Coronary artery (tissue), 2 donors: Measurements from ENCODE around the gene CAMTA1.

Experiments
- DNase-seq: peaks from one replicate; pipeline ENCODE4 v3.0.0-alpha.2; 2017; ENCODE audit warnings: low spot score
- H3K27ac ChIP-seq, 2 donors: fragments of 200-600 bp; sonication (generic); one replicate each; pipeline ENCODE4 v1.5.1; 2016 to 2019
- H3K4me3 ChIP-seq: fragments of 200-600 bp; sonication (generic); 2 replicates; pipeline ENCODE4 v1.5.1; 2016; ENCODE audit warnings: mild to moderate bottlenecking, moderate library complexity
- TF ChIP-seq, protein P1 (sequence below): fragments of 200-600 bp; sonication (generic); IDR thresholded peaks from one replicate; pipeline ENCODE4 v1.5.1; 2019; ENCODE audit warnings: antibody characterized with exemption

Gene CAMTA1

DNA sequence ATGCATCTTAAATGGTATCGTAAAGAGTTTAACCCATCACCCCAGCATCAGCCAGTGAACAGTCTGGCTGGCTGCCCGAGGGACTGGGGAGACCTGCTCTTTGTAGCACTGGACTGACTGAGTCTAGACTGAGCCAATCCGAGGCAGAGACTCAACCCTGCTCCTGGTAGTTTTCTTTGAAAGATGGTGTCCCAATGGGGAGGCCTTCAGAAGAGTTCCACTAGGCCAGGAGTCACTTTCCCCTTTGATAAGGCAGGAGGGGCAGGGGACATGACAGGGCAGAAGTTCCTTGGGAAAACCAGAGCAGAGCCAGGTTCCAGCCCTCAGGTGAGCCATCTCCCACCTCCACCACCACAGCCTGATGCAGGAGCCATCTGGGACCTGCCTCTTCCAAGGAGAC lies 203.5 kb downstream of the CAMTA1 start:
- DNase-seq, result no peak
- TF ChIP-seq, protein P1, sequence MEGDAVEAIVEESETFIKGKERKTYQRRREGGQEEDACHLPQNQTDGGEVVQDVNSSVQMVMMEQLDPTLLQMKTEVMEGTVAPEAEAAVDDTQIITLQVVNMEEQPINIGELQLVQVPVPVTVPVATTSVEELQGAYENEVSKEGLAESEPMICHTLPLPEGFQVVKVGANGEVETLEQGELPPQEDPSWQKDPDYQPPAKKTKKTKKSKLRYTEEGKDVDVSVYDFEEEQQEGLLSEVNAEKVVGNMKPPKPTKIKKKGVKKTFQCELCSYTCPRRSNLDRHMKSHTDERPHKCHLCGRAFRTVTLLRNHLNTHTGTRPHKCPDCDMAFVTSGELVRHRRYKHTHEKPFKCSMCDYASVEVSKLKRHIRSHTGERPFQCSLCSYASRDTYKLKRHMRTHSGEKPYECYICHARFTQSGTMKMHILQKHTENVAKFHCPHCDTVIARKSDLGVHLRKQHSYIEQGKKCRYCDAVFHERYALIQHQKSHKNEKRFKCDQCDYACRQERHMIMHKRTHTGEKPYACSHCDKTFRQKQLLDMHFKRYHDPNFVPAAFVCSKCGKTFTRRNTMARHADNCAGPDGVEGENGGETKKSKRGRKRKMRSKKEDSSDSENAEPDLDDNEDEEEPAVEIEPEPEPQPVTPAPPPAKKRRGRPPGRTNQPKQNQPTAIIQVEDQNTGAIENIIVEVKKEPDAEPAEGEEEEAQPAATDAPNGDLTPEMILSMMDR, result no peak
- no peak overlapping the region for H3K4me3 ChIP-seq

DNA sequence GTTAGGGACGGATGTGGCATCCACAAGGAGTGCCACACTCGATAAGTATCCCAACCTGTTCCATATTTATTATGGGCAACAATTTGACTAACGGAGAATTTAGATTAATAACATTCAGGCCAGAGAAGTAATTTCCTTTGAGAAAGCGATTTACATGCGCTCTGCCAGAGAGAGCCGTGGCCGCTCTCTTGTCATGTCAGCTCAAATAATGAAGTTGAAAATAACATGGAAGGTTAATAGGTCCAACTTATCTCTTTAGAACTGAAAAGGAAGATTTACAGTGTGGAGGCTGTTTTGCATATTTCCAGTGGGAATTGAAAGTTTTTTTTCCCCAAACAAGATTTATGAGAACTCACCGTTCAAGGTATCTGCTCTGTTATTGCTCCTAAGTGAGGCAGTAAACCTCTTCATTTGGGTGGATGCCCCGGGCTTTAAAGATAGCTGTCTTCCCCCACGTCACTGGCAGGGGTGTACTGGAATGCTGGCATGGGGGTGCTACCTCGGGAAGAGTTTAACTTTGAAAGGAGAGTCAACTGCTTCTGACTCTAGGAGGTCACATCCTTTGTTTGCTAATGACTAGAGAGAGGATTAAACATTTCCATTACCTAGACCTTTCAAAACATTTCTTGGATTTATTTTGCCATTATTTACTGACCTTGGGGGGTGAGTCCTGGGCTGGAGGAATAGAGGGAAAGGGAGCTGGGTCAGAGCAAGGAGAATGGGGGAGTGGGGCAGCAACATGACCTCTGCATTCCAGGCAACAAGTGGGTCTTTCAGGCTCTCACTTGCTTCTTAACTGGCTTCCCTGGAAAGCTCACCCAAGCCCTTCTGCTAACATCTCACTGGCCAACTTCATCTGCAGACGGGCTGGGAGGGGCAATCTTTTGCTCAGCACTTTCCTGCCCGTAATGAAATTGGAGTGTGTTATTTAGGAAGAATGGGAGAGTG lies 204.2 kb downstream of the CAMTA1 start:
- Histone ChIP-seq H3K4me3 (no peak overlapping the region), H3K27ac (no peak overlapping the region)
- DNase-seq, result no peak
- TF ChIP-seq, protein P1, result no peak

More for the DNA sequence above, 203.5 kb downstream of the CAMTA1 start:
- H3K27ac ChIP-seq, result no peak overlapping the region

DNA sequence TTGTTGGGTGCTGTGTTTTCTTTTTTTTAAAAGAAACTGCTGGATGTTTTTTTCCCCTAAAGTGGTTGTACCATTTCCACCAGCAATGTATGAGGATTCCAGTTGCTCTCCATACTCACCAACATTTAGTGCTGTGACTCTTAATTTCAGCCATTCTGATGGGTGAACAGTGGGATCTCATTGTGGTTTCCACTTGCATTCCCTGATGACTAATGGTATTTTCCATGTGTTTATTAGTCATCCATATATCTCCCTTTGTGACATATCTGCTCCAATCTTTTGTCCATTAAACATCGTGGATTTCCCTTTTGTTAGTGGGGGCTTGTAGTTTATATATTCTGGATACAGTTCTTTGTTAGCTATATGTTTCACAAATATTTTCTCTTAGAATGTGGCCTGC lies 206.0 kb downstream of the CAMTA1 start:
- no peak overlapping the region for H3K27ac ChIP-seq
- no peak for DNase-seq
- TF ChIP-seq, protein P1, result no peak
- H3K4me3 ChIP-seq, result no peak overlapping the region

DNA sequence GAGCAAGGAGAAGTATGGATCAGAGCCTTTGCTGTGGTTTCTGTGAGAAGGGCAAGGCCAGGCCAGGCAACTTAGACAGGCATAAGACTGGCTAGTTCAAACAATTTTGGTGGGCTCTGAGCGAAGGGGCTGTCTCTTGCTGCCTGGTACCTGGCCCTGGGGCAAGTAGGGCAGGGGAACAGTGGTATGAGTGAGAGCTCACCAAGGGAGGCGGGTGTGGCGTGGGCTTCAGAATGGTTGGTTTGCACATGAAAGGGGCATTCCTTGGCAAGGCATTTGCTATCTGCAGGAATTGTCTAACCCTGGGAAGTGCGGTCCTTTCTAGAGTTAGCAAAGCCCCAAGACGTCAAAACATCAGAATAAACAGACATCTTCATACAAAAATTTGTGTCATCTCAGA lies 210.5 kb downstream of the CAMTA1 start:
- TF ChIP-seq, protein P1, result no peak
- no peak overlapping the region for H3K4me3 ChIP-seq
- no peak for DNase-seq
- H3K27ac ChIP-seq, result no peak overlapping the region

DNA sequence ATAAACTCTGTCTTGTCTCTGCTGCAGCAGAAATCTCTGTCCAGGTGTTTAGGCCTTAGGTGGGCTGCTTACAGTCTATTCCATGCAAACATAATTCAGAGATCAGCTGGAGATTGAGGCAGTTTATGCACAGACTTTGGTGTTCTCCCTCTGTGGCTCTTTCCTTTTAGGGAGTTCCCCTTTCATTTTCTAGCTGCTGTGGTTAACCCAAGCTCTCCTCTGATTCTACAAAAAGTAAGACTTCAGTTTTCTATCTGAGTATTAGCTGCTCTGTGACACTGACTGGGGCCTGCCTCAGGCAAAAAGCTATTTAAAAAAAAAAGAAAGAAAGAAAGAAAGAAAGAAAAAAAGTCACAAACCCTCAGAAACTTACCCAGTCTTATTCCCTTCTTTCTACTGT lies 211.1 kb downstream of the CAMTA1 start:
- no peak overlapping the region for H3K4me3 ChIP-seq
- no peak for DNase-seq
- H3K27ac ChIP-seq, result no peak overlapping the region
- TF ChIP-seq, protein P1, result no peak

DNA sequence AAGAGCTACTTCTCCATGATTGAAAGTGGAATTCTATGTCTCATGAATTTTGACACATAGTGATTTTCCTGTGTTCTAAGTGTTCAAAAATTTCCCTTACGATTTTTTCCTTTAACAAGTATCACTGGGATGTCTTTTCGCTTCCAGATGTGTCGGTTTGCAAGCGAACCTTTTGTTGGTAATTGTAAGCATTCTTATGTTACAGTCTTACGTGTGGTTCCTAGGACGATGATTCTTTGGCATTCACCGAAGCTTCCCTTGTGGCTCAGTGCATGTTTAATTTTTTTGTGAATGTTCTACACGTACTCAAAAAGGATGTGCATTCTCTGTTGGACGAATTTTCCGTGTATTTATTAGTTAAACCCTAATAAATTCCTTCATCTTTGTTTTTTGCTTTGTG lies 211.6 kb downstream of the CAMTA1 start:
- no peak overlapping the region for H3K4me3 ChIP-seq
- H3K27ac ChIP-seq, result no peak overlapping the region
- TF ChIP-seq, protein P1, result no peak
- DNase-seq, result no peak

DNA sequence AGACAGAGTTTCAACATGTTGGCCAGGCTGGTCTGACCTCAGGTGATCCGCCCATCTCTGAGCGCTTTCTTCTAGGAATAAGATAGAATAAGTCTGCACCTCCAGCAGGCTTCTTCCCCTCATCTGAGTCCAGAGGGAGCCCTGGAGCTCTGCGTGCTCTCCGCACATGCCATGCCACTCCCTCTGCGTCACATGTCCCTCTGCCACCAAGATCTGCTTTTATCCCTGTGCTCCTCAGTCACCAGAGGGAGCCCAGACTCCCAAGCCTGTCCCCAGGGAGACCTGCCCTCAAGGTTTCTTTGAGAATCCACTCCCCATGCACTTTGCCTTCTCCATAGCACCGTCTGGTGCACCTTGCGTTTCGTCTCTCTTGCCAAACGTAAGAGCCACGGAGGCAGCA lies 213.0 kb downstream of the CAMTA1 start:
- DNase-seq, result no peak
- no peak overlapping the region for H3K4me3 ChIP-seq

More for the DNA sequence above, 213.0 kb downstream of the CAMTA1 start:
- H3K27ac ChIP-seq, result no peak overlapping the region
- TF ChIP-seq, protein P1, result no peak
